HCT116 (cell line): ENCODE results near the gene GMEB2. TPM values are rescaled to one million over a fixed set of nuclear protein-coding genes. Genes with fewer than 3 reads are reported as not detected.

Experiments
- ATAC-seq: fragments of 200-7000 bp; cut with Tn5 transposase; 2 replicates; pipeline ENCODE4 v1.9.1; 2020; ENCODE audit warnings: mild to moderate bottlenecking, moderate library complexity
- BruUV-seq: library from RNA; stranded (reverse); fragments of 400-500 nt; replicated peaks from 2 replicates; lab custom pipeline; 2021; lab: Mats Ljungman, UMichigan
- CTCF ChIA-PET: fragments of 300-600 bp; sonication (Branson Sonifier 250); formaldehyde crosslinking; loops from one replicate; lab custom pipeline; 2021; ENCODE audit warnings: antibody characterized with exemption; lab: Charles Lee
- POLR2A ChIA-PET: fragments of 300-600, 350-600 bp; sonication (Branson Sonifier 250); formaldehyde crosslinking; loops from one replicate; lab custom pipeline; 2021; ENCODE audit warnings: antibody characterized with exemption; lab: Charles Lee
- RAD21 ChIA-PET, 2 experiments: fragments of 300-600 bp; sonication (Branson Sonifier 250); formaldehyde crosslinking; loops; one replicate each; lab custom pipeline; 2023; ENCODE audit warnings: low total read pairs in 2 of 2; ENCODE audit not compliant: uncharacterized antibody in 2 of 2, unreplicated experiment in 2 of 2, low non-redundant PET in 1 of 2; lab: Charles Lee
- DNase-seq: peaks from one replicate; pipeline ENCODE4 v3.0.0-alpha.2; 2010; ENCODE audit warnings: low read depth, low spot score
- H2AFZ ChIP-seq: fragments of 200-600 bp; shearing (Covaris generic), sonication (generic); 2 replicates; pipeline ENCODE4 v1.6.1; 2017; ENCODE audit warnings: low read depth, mixed run types, mixed read lengths, antibody characterized with exemption, low read length; ENCODE audit not compliant: poor library complexity, severe bottlenecking
- H3K27ac ChIP-seq: 2 replicates; pipeline ENCODE4 v1.5.1; 2012; ENCODE audit warnings: low read depth, low read length
- H3K27me3 ChIP-seq: fragments of 200-600 bp; sonication (generic); 2 replicates; pipeline ENCODE4 v1.6.1; 2016; ENCODE audit warnings: mixed run types, low read length, mixed read lengths; ENCODE audit not compliant: insufficient read depth
- H3K36me3 ChIP-seq, 2 experiments: fragments of 200-500 bp in 1 of 2; fragments of 200-600 bp in 1 of 2; sonication (Bioruptor generic) in 1 of 2; sonication (generic) in 1 of 2; 2 replicates each; pipeline versions ENCODE4 v1.5.1 to v1.6.1; 2014 to 2016; ENCODE audit warnings: low read length in 2 of 2, inconsistent platforms in 1 of 2, mixed read lengths in 1 of 2, mixed run types in 1 of 2; ENCODE audit not compliant: insufficient read depth in 2 of 2, control insufficient read depth in 1 of 2
- H3K4me1 ChIP-seq, 2 experiments: fragments of 200-600 bp in 1 of 2; sonication (generic) in 1 of 2; 2 replicates each; pipeline versions ENCODE4 v1.5.1 to v1.6.1; 2012 to 2017; ENCODE audit warnings: low read length in 2 of 2, inconsistent platforms in 1 of 2, mild to moderate bottlenecking in 1 of 2, mixed read lengths in 1 of 2, mixed run types in 1 of 2, moderate library complexity in 1 of 2; ENCODE audit not compliant: insufficient read depth in 2 of 2, control insufficient read depth in 1 of 2
- H3K4me2 ChIP-seq: fragments of 200-600 bp; sonication (generic); 2 replicates; pipeline ENCODE4 v1.6.1; 2017; ENCODE audit warnings: mixed run types, low read length, mixed read lengths
- H3K4me3 ChIP-seq, 2 experiments: fragments of 200-600 bp in 1 of 2; sonication (generic) in 1 of 2; replicated peaks in 1 of 2; 2 replicates each; pipeline ENCODE4 v1.5.1; 2011 to 2016; ENCODE audit warnings: low read length in 2 of 2, control low read depth in 1 of 2, low read depth in 1 of 2, mild to moderate bottlenecking in 1 of 2, mixed read lengths in 1 of 2, mixed run types in 1 of 2
- H3K79me2 ChIP-seq: fragments of 200-600 bp; sonication (generic); 2 replicates; pipeline ENCODE4 v1.6.1; 2017; ENCODE audit warnings: mild to moderate bottlenecking, mixed run types, low read length, moderate library complexity, mixed read lengths; ENCODE audit not compliant: insufficient read depth
- H3K9ac ChIP-seq: fragments of 200-600 bp; sonication (generic); 2 replicates; pipeline ENCODE4 v1.6.1; 2016; ENCODE audit warnings: low read length, mixed read lengths
- H3K9me2 ChIP-seq: fragments of 200-600 bp; sonication (generic), shearing (Covaris generic); 2 replicates; pipeline ENCODE4 v1.6.1; 2017; ENCODE audit warnings: mixed run types, mild to moderate bottlenecking, moderate library complexity; ENCODE audit not compliant: insufficient read depth
- H3K9me3 ChIP-seq, 2 experiments: fragments of 200-500 bp in 1 of 2; fragments of 200-600 bp in 1 of 2; sonication (Bioruptor generic) in 1 of 2; sonication (generic) in 1 of 2; 2 replicates each; pipeline ENCODE4 v1.6.1; 2014 to 2017; ENCODE audit warnings: low read length in 2 of 2, mixed read lengths in 2 of 2, inconsistent platforms in 1 of 2, low read depth in 1 of 2, mild to moderate bottlenecking in 1 of 2, mixed run types in 1 of 2, moderate library complexity in 1 of 2; ENCODE audit not compliant: control insufficient read depth in 1 of 2, insufficient read depth in 1 of 2
- H4K20me1 ChIP-seq: fragments of 200-600 bp; sonication (generic), shearing (Covaris generic); 2 replicates; pipeline ENCODE4 v1.6.1; 2017; ENCODE audit warnings: mixed run types, mild to moderate bottlenecking, moderate library complexity; ENCODE audit not compliant: insufficient read depth
- ATF3 ChIP-seq: IDR thresholded peaks from 2 replicates; pipeline ENCODE4 v1.6.1; 2012
- CBX3 ChIP-seq: IDR thresholded peaks from 2 replicates; pipeline ENCODE4 v1.6.1; 2012; ENCODE audit warnings: low read depth
- EGR1 ChIP-seq: IDR thresholded peaks from 2 replicates; pipeline ENCODE4 v1.6.1; 2012; ENCODE audit warnings: low read depth
- ELF1 ChIP-seq: IDR thresholded peaks from 2 replicates; pipeline ENCODE4 v1.6.1; 2012; ENCODE audit warnings: low read depth, borderline replicate concordance
- EZH2 ChIP-seq: fragments of 200-600 bp; sonication (generic); IDR thresholded peaks from 2 replicates; pipeline ENCODE4 v1.6.1; 2017; ENCODE audit warnings: antibody characterized with exemption, mixed run types
- EZH2phosphoT487 ChIP-seq: fragments of 200-600 bp; IDR thresholded peaks from 2 replicates; pipeline ENCODE4 v1.6.1; 2018; ENCODE audit warnings: antibody characterized with exemption, borderline replicate concordance
- FOSL1 ChIP-seq: IDR thresholded peaks from 2 replicates; pipeline ENCODE4 v1.6.1; 2012; ENCODE audit warnings: low read depth
- JUND ChIP-seq: IDR thresholded peaks from 2 replicates; pipeline ENCODE4 v1.6.1; 2012
- MAX ChIP-seq: IDR thresholded peaks from 2 replicates; pipeline ENCODE4 v1.6.1; 2012
- POLR2A ChIP-seq: IDR thresholded peaks from 2 replicates; pipeline ENCODE4 v1.7.0; 2011; ENCODE audit warnings: borderline replicate concordance; ENCODE audit not compliant: insufficient read depth, insufficient read length; ENCODE audit errors: extremely low read depth
- POLR2AphosphoS5 ChIP-seq: IDR thresholded peaks from 2 replicates; pipeline ENCODE4 v1.6.1; 2011; ENCODE audit warnings: mild to moderate bottlenecking, low read depth, low read length, moderate library complexity
- RAD21 ChIP-seq: IDR thresholded peaks from 2 replicates; pipeline ENCODE4 v1.6.1; 2012; ENCODE audit warnings: low read depth, mild to moderate bottlenecking
- REST ChIP-seq: IDR thresholded peaks from 2 replicates; pipeline ENCODE4 v1.6.1; 2012; ENCODE audit warnings: low read depth
- SIN3A ChIP-seq: IDR thresholded peaks from 2 replicates; pipeline ENCODE4 v1.6.1; 2012; ENCODE audit warnings: low read depth
- SP1 ChIP-seq: IDR thresholded peaks from 2 replicates; pipeline ENCODE4 v1.6.1; 2012; ENCODE audit warnings: low read depth
- SRF ChIP-seq: IDR thresholded peaks from 2 replicates; pipeline ENCODE4 v1.6.1; 2012; ENCODE audit warnings: low read depth
- TCF7L2 ChIP-seq: IDR thresholded peaks from 2 replicates; pipeline ENCODE4 v1.7.0; 2011; ENCODE audit warnings: borderline replicate concordance, inconsistent platforms; ENCODE audit not compliant: insufficient read depth, insufficient read length; ENCODE audit errors: extremely low read depth
- ZBTB33 ChIP-seq: IDR thresholded peaks from 2 replicates; pipeline ENCODE4 v1.6.1; 2011; ENCODE audit warnings: mild to moderate bottlenecking, low read length, moderate library complexity; ENCODE audit not compliant: insufficient replicate concordance; ENCODE audit errors: extremely low read depth
- ZNF274 ChIP-seq: fragments of 200-500 bp; sonication (Bioruptor generic); IDR thresholded peaks from 2 replicates; pipeline ENCODE4 v1.6.1; 2014; ENCODE audit warnings: mild to moderate bottlenecking, low read depth, low read length, inconsistent platforms
- intact Hi-C: fragments of 100-400 bp; cut with micrococcal nuclease; formaldehyde crosslinking; loops from 2 replicates; pipeline ENCODE4 v1.10.0; 2022
- total RNA-seq: library from RNA; stranded (reverse); gene quantifications from one replicate; pipeline ENCODE4 v1.2.1, GENCODE V29; 2021; ENCODE audit not compliant: unreplicated experiment

Gene GMEB2
- total RNA-seq, 1 experiment from 2014 or later: 13.9 TPM

GRCh38 chr20:63618291-63618980 is 8.5 kb downstream of the GMEB2 start:
- POLR2A ChIA-PET: no interaction called here
- peaks cover 35% of the 10 kb centered on the region for H3K79me2 ChIP-seq

More at GRCh38 chr20:63618291-63618980, 8.5 kb downstream of the GMEB2 start:
- Histone ChIP-seq H2AFZ (no peak overlapping the region), H4K20me1 (no peaks in the 10 kb centered on the region), H3K9me2 (no peaks in the 10 kb centered on the region), H3K36me3 (peaks cover 4 to 20% of the 10 kb centered on the region in 2 experiments), H3K9me3 (peaks cover 5 to 6% of the 10 kb centered on the region in 2 experiments; a peak in 1 of 4 replicates), H3K27ac (no peak overlapping the region; the same call in 1 of the 2 replicates), H3K27me3 (no peaks in the 10 kb centered on the region), H3K9ac (no peak overlapping the region), H3K4me3 (no peak overlapping the region), H3K4me1 (no peaks in the 10 kb centered on the region), H3K4me2 (no peak overlapping the region)
- ChIA-PET CTCF (no interaction called here), RAD21 (no interaction called here)
- TF ChIP-seq CBX3 (no peak), SP1 (no peak), ZBTB33 (no peak), ZNF274 (no peak), FOSL1 (no peak), TCF7L2 (no peak), EZH2phosphoT487 (no peak), RAD21 (no peak), POLR2AphosphoS5 (no peak), SRF (no peak), SIN3A (no peak), POLR2A (no peak), JUND (no peak), EGR1 (no peak), REST (no peak), EZH2 (no peak), MAX (no peak), ELF1 (no peak), ATF3 (no peak)
- intact Hi-C loops: no loop called here
- no TSS peak for BruUV-seq
- DNase-seq (no peak), ATAC-seq (no peak)
